Activated CD4-positive, CD25-positive, alpha-beta regulatory T cell (primary cell): ENCODE data around the gene CCDC27.

ENCODE experiments used
- DNase-seq, 4 experiments: peaks; one replicate each; lab custom pipeline; 2025; lab: John Stamatoyannopoulos, UW

The CCDC27 gene

DNA sequence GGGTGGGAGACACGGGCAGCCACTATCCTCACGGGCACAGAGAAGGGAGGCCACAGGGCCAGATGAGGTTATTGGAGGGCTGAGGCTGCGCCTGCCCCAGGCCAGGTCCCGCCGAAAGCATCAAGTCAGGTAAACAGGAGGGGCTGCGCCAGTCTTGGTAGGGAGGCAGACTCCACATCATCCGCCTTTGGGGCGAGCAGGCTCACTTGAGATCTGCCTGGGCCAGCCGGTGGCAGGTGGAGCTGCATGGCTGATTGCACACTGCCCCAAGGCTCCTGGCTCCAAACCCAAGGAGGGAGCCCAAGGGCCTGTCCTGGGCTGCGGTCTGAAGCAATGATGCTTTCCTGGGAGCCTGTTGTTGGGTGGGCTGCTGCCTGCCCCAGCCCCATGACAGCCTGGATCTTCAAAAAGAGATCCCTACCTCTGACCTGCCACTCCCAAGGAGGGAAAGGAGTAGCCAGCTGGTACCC is 24.9 kb downstream of the CCDC27 start:
- DNase-seq: no peak

DNA sequence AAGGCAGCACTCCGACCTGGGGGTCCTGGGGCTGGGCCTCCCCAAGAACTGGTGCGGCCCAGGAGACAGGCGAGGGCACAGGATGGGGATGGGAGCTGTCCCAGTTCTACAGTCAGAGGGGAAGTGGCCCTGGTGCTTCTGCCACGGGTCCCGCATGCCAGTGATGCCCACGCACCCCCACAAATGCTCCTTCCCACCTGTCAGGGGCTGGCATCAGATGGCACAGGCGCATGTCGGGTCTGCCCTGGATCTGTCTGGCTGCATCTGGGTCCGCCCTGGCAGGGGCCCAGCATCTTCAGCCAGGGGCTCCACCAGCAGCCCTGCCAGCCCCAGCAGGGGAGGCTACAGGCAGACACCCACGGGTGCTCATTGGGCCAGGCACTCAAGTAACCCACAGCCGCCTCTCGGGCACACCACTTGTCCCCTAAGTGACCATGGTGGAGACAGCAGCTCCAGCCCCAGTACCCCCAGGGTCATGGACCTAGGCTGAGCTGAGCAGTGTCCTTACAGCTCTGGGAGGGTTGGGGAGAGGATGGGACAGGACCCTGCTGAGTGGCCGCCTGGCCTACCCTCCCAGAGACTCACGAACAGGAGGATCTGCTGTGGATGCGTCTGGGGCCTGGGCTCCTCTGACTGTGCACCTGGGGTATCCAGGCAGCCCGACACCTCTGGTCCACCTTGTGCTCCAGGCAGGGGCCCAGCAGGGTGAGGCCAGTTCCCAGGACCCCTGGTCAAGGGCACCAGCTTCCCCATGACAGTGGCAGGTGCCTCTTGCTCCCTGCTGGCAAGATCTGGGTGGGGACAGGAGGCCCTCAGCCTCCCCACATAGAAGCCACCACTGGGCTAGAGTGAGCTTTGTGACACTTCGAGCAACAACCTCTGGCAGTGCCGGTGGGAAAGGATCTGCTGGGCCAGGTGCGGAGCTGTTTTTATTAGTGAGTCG is 25.7 kb downstream of the CCDC27 start:
- no peak for DNase-seq

DNA sequence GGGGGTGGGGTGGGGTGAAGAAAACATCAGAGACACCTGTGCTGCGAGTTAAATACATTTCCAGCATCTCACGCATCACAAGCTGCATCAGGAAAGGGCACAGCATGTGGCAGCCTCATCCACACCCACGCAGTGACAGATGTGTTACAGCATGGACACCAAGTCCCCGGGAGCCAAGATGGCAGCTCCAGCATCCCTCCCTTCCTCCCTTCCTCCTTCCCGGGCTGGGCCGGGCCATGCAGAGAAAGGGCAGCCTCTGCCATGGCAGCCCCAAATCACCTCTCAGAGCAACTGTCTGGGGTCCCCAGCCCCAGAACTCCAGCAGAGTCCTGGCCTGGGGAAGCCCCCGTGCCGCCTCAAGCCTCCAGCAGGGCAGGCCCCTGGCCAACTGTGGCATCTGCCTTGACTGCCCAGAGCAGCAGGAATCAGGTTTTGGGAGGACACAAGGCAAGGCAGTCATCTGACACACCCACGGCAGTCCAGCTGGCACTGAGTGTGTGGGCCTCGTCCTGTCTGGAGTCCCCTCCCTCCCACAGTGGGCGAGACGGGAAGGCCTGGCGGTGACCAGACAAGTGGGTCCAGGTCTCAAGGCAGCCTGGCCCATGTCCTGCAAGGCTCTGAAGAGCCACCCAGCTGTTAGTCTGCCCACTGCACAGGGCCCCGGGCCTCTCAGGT is 26.5 kb downstream of the CCDC27 start:
- DNase-seq: no peak

- no peak for DNase-seq
Observed at GRCh38 chr1:3779265-3779911, 27.1 kb downstream of the CCDC27 start.

- DNase-seq: no peak
Observed at GRCh38 chr1:3779912-3780416, 27.7 kb downstream of the CCDC27 start.

DNA sequence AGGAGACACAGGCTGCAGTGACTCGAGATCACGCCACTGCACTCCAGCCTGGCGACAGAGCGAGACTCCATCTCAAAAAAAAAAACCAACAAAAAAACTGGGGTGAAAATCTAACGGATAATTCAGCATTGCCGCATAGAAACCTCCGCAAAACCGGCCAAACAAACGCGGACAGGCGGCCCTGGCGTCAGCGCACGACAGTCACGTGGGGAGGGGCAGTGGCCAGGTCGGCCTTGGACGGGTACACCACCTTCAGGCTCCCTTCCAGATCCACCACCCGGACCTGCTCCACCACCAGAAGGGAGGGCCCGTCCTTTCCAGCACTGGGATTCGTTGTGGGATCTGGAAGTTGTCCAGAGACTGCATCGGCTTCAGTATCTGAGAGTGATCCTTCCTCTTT is 28.7 kb downstream of the CCDC27 start:
- DNase-seq: no peak

DNA sequence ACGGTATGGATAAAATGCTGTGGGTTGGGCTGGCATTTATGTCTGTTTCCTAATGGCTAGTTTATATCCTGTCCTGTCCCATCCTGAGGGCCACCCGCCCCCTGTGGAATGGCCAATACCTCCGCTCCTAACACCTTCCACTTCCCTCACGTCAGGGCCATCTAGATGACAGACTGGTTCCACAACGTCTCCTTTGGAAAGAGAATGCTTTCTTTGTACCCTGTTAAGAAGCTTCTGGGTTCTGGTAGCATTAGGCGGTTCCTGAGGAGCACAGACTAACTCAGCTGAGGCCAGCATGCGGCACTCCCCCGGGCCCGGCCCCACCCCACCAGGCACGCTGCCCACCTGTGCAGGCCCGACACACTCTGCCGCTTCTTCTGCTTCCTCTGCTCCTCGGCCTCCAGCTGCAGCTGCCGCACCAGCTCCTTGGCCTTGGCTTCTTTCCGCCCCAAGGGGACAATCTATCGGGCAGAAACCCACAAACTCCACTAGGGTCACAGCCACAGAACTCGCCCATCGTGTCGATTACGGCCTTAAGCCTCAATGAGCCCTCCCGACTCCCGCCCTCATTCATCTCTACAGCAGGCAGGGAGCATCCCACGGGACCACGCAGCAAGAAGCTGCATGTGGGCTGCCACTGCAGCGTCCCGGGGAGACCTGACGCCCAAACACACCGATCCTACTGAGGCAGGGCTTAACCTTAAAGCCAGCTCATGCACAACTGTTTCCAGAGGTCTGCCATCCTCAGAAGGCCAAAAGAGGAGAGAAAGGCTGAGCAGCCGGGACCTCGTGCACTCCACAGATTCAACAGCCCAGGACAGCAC is 31.6 kb downstream of the CCDC27 start:
- no peak for DNase-seq

DNA sequence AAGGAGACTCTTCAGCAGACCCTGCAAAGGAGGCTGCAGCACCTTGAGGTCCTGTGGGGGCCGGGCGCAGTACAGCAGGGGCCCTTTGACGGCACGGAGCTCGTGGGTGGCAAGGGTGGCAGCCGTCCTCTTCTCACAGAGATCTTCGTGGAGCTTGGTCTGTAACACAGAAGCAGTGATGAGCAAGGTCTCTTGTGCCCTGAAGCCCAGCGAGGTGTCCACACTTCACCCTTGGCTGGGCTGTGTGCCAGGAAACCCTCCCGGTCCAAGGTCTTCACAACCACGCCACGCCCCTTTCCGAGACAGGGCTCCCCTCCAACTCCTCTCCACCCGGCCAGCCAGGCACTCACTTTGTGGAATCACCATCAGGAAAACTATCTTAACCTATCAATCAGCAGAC is 32.8 kb downstream of the CCDC27 start:
- DNase-seq: no peak

- DNase-seq: no peak
Observed at GRCh38 chr1:3785456-3786157, 33.4 kb downstream of the CCDC27 start.

- DNase-seq: no peak
Observed at GRCh38 chr1:3786468-3787348, 34.5 kb downstream of the CCDC27 start.

GRCh38 chr1:3787349-3787715 is 35.1 kb downstream of the CCDC27 start:
- DNase-seq: no peak

DNA sequence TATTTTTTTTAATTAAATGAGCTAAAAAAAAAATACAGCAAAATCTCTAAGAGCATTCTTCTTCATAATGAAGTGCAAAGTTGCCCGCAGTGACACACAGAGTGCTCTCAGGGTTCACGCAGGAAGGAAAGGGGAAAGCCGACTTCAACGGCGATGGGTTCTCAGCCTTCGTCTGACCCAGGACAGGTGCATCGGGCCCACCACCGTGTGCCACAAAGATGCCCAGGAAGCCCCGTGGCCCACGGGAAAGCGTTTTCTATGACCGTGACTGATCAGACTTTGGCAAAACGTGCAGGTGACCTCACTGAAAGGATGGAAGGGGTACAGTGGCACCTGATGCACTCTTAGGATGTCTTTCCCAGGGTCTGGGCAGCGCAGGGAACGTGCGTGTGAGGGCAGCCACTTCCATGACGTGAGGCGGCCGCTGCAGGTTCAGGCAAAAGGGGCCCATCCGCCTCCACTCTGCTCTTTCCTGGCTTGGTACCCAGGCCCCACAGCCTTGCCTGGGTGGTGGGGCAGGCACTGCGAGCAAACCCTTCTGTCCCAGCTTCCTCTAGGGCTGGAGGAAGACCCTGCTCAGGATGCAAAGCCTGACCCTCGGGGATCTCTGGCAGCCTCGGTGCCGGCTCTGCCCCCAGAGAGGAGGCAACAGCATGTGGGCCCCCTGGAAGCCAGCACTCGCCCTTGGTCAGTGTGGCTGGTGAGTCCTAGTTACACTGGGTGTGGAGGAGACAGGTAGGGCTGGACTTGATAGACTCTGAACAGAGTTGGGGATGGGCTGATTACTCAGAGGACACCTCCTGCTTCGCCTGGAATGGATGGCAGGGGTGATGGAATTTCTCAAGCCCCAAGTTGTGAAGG is 35.7 kb downstream of the CCDC27 start:
- no peak for DNase-seq

- DNase-seq: no peak
Observed at GRCh38 chr1:3788756-3789420, 36.6 kb downstream of the CCDC27 start.

GRCh38 chr1:3789421-3790300 is 37.4 kb downstream of the CCDC27 start:
- DNase-seq: no peak

DNA sequence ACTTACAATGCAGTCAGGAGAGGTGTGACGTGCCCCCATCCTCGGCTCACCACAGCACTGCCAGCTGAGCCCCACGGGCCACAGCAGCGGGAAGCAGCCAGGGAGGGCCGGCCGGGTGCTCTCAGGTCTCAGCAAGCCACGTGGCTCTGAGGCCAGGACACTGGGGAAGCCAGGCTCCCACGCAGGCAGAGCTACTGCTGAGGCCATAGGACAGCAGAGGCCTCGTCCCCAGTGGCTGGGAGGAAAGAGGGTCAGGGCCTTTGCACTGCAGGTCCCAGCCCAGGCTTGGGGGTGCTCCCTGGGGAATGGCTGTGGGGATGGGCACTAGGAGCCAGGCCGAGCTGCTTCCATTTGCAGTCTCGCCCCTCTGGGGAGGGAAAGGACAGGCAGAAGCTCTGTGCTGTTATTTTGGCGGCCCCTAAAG is 38.3 kb downstream of the CCDC27 start:
- no peak for DNase-seq

GRCh38 chr1:3790952-3791351 is 38.7 kb downstream of the CCDC27 start:
- DNase-seq: no peak

GRCh38 chr1:3795453-3796214 is 43.4 kb downstream of the CCDC27 start:
- no peak for DNase-seq
